SIG-M5 (cell line): ENCODE measurements around the gene DOCK3.
"Not testable (repeated sequence)": the region's sequence is repeated elsewhere in the genome, so short reads cannot be mapped to it uniquely, and the experiment has no call there.

ENCODE experiments used
- DNase-seq: peaks from one replicate; lab custom pipeline; 2025; lab: John Stamatoyannopoulos, UW

The DOCK3 gene

GRCh38 chr3:50650018-50650417 is 24.7 kb upstream of the DOCK3 start:
- DNase-seq: no peak

GRCh38 chr3:50651445-50651844 is 23.3 kb upstream of the DOCK3 start:
- no peak for DNase-seq

GRCh38 chr3:50651920-50652529 is 22.7 kb upstream of the DOCK3 start:
- no peak for DNase-seq

- DNase-seq: no peak
Measured at GRCh38 chr3:50652709-50653108, 22.0 kb upstream of the DOCK3 start.

GRCh38 chr3:50653937-50654595 is 20.7 kb upstream of the DOCK3 start:
- DNase-seq: no peak

- DNase-seq: no peak
Measured at GRCh38 chr3:50655009-50655830, 19.5 kb upstream of the DOCK3 start.

- DNase-seq: no peak
Measured at GRCh38 chr3:50656417-50657195, 18.1 kb upstream of the DOCK3 start.

GRCh38 chr3:50657407-50657806 is 17.3 kb upstream of the DOCK3 start:
- no peak for DNase-seq

GRCh38 chr3:50657816-50658215 is 16.9 kb upstream of the DOCK3 start:
- DNase-seq: no peak

- DNase-seq: no peak
Measured at GRCh38 chr3:50658416-50658815, 16.3 kb upstream of the DOCK3 start.

- no peak for DNase-seq
Measured at GRCh38 chr3:50658831-50659230, 15.9 kb upstream of the DOCK3 start.

- no peak for DNase-seq
Measured at GRCh38 chr3:50660386-50660785, 14.3 kb upstream of the DOCK3 start.

GRCh38 chr3:50661321-50661837 is 13.3 kb upstream of the DOCK3 start:
- DNase-seq: no peak

- DNase-seq: no peak
Measured at GRCh38 chr3:50662408-50662807, 12.3 kb upstream of the DOCK3 start.

GRCh38 chr3:50665081-50665840 is 9.5 kb upstream of the DOCK3 start:
- DNase-seq: no peak

- not testable (repeated sequence) for DNase-seq
Measured at GRCh38 chr3:50665841-50666115, 8.9 kb upstream of the DOCK3 start.

- DNase-seq: no peak
Measured at GRCh38 chr3:50666837-50667236, 7.9 kb upstream of the DOCK3 start.

- DNase-seq: no peak
Measured at GRCh38 chr3:50671331-50671730, 3.4 kb upstream of the DOCK3 start.

GRCh38 chr3:50672656-50673055 is 2.1 kb upstream of the DOCK3 start:
- no peak for DNase-seq

- no peak for DNase-seq
Measured at GRCh38 chr3:50673931-50674330, 796 bp upstream of the DOCK3 start.

GRCh38 chr3:50675179-50676030 is 678 bp downstream of the DOCK3 start:
- DNase-seq: no peak
